Activated CD8-positive, alpha-beta memory T cell treated with anti-CD3 and anti-CD28 coated beads, Interleukin-2, amount 50 U/mL, for 1 hour (primary cell): ENCODE results near the gene HELZ2.
"Not testable (repeated sequence)": the region's sequence is repeated elsewhere in the genome, so short reads cannot be mapped to it uniquely, and the experiment has no call there.

Experiments
- DNase-seq: peaks from one replicate; pipeline ENCODE4 v3.0.0-alpha.2; 2020; ENCODE audit errors: extremely low read depth

Gene HELZ2, protein sequence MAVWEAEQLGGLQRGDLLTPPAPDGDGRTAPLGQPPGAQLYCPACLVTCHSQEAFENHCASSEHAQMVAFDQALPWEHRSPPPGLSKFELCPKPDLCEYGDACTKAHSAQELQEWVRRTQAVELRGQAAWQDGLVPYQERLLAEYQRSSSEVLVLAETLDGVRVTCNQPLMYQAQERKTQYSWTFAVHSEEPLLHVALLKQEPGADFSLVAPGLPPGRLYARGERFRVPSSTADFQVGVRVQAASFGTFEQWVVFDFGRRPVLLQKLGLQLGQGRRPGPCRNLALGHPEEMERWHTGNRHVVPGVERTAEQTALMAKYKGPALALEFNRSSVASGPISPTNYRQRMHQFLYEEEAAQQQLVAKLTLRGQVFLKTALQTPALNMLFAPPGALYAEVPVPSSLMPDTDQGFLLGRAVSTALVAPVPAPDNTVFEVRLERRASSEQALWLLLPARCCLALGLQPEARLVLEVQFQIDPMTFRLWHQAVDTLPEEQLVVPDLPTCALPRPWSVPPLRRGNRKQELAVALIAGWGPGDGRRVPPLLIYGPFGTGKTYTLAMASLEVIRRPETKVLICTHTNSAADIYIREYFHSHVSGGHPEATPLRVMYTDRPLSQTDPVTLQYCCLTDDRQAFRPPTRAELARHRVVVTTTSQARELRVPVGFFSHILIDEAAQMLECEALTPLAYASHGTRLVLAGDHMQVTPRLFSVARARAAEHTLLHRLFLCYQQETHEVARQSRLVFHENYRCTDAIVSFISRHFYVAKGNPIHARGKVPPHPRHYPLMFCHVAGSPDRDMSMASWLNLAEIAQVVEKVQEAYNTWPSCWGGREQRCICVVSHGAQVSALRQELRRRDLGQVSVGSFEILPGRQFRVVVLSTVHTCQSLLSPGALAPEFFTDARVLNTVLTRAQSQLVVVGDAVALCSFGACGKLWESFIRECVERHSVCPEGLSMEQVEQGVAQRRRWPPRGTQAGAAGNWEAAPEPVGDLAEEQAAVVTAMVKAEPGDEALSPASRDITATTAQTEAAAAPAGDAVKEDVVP (N-terminal part only)

DNA sequence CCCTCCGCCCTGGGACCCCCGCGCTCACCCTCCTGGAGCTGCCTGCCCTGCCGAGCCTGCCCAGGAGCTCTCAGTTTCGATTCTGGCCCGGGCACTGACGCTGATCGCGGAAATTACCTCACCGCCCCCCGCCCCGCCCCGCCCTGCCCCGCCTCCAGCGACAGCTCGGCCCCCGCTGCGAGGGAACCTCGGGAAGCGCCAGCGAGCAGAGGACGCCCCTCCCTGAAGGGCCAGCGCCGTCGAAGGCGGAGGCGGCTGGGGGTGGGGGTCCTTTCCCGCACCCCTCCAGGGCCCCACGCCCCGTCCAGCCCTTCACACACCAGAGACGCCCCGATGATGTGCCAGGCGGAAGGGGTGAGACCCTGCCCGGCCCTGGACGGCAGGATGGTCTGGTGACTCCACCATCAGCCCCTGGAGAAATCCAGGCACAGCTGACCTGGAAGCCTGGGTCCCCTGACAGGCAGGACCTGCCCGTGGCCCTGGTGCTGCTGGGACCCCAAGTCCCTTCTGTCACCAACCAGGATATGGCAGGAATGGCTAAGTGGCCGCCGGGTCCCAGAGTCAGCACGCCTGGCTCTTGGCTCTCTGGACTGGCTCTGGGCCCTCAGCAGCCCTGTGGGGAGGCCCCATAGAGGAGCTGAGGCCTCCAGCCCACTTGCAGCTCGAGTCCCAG, at the start of gene HELZ2:
TSS of gene HELZ2 (minus strand) at position 84 of the 673 bp plus-strand sequence. CDS start 1,854 bp downstream, outside the sequence.
- peak; percentile 29 for DNase-seq

DNA sequence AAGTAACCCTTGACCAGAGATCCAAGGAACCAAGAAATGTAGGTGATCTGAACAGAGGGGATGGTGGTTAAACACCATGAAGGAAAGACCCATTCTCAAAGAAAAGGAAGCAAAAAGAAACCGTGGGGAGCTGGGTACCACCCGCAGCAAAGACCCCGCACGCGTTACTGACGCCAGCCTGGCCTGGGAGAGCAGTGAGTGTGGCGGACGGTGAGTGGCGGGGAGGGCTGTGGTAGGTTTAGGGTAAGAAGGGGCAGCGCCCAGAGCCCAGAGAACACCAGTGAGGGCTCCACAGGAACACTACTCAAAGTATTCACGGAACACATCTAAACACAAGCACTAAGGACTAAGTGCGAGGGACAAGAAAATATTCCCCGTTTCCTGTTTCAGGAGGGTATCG, 48.7 kb upstream of the HELZ2 start:
- DNase-seq, result no peak

DNA sequence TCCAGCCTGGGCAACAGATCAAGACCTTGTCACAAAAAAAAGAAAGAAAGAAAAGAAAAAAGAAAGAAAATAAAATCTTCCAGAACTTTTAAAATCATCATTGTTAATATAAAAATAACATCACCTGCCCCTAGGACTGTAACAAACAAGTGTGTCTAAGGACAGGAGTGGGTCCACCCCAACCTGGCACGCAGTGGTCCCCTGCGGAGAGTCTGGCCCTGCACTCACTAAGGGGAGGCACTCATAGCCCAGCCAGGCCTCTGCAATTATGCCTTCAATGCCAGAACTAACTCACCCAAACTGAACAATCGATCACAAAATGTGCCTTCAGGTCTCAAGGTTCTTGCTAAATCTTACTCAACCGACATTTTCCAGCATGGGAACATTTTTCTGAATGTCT, 48.1 kb upstream of the HELZ2 start:
- no peak for DNase-seq

DNA sequence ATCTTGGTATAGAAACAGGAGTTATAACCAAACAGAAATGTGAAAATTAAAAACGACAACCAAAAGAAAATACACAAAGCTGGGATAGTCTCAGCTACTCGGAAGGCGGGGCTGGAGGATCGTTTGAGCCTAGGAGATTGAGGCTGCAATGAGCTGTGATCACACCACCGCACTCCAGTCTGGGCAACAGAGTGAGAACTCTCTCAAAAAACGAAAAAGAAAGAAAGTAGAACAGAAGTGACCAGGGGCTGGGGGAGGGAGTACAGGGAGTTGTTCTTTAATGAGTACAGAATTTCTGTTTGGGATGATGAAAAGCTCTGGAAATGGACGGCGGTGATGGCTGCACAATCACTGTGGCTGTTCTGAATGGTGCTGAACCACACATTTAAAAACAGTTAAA, 47.0 kb upstream of the HELZ2 start:
- DNase-seq, result no peak

GRCh38 chr20:63619505-63619904, 45.5 kb upstream of the HELZ2 start:
- no peak for DNase-seq

DNA sequence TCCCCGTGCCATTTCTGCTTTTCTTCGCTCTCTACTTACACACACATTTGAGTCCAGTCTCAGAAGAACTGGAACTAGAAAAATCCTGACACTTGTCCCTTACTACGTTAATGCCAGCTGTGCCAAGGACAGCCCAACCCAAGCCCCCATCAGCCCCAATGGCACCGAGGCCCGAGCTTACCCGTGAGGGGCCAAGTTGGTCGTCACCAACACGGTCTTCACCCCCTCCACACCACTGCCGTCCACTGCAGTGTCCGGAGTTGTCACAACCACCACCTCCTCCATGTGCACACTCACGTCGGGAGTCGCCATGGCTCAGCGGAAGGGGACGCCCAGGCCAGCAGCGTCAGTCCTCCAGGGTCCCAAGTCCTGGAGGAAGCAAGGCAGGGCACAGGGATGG, 45.0 kb upstream of the HELZ2 start:
- DNase-seq, result no peak

- no peak for DNase-seq
Observed at GRCh38 chr20:63618291-63618980, 44.4 kb upstream of the HELZ2 start.

GRCh38 chr20:63617876-63618265, 43.8 kb upstream of the HELZ2 start:
- no peak for DNase-seq

DNA sequence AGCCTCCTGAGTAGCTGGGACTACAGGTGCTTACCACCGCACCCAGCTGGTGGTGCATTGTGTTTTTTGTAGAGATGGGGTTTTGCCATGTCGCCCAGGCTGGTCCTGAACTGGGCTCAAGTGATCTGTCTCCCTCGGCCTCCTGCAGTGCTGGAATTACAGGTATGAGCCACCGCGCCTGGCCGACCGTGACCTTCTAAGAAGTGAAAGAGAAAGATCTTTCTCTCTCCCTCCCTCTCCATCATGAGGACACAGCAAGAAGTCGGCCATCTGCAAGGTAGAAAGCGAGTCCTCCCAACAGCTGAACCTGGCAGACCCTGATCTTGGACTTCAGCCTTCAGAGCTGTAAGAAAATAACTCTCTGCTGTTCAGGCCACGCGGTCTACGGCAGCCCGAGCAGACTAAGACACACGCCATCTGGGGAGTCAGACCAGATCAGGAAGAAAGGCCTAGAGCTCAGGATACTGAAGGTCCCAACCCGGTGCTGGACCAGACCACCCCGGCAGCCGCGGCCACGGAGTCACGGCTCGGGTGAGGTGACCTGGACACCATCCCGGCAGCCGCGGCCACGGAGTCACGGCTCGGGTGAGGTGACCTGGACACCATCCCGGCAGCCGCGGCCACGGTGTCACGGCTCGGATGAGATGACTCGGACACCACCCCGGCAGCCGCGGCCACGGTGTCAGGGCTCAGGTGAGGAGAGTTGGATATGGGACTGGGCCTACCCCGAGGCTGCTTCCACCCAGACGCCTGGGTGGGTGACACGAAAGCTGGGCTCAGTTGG, 43.2 kb upstream of the HELZ2 start:
- no peak for DNase-seq

DNA sequence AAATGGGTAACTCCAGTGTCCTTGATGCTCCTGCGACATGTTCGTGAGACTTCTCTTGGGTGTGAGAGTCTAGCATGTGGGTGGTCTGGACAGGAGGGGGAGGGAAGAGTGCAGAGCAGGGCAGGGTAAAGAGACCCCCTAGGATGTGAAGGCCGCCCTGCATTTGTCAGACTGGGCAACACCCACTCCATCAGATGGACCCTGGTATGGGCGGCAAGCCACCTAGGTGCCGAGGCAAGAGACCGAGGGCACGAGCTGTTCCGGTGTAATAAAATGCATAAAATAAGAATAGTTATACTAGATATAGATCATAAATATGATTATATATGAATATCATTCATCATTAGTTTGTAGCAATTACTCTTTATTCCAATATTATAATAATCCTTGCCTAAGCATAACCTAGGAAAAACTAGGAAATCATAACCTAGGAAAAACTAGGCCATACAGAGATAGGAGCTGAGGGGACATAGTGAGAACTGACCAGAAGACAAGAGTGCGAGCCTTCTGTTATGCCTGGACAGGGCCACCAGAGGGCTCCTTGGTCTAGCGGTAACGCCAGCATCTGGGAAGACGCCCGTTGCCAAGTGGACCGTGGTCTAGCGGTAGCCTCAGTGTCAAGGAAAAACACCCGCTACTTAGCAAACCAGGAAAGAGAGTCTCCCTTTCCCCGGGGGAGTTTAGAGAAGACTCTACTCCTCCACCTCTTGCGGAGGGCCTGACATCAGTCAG, 40.0 kb upstream of the HELZ2 start:
- DNase-seq, result not testable (repeated sequence)

- DNase-seq, result no peak
Observed at GRCh38 chr20:63612276-63612931, 38.4 kb upstream of the HELZ2 start.

DNA sequence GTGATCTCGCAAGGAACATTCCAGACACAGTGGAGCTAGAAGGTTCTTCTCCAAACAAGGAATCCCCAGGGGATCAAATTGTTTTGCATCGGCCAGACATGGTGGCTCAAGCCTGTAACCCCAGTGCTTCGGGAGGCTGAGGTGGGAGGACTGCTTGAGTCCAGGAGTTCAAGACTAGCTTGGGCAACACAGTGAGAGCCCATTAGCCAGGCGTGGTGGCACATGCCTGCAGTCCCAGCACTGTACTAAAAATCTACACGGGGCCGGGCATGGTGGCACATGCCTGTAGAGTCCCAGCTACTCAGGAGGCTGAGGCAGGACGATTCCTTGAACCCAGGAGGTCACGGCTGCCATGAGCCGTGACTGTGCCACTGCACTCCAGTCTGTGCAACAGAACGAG, 37.6 kb upstream of the HELZ2 start:
- DNase-seq, result no peak

DNA sequence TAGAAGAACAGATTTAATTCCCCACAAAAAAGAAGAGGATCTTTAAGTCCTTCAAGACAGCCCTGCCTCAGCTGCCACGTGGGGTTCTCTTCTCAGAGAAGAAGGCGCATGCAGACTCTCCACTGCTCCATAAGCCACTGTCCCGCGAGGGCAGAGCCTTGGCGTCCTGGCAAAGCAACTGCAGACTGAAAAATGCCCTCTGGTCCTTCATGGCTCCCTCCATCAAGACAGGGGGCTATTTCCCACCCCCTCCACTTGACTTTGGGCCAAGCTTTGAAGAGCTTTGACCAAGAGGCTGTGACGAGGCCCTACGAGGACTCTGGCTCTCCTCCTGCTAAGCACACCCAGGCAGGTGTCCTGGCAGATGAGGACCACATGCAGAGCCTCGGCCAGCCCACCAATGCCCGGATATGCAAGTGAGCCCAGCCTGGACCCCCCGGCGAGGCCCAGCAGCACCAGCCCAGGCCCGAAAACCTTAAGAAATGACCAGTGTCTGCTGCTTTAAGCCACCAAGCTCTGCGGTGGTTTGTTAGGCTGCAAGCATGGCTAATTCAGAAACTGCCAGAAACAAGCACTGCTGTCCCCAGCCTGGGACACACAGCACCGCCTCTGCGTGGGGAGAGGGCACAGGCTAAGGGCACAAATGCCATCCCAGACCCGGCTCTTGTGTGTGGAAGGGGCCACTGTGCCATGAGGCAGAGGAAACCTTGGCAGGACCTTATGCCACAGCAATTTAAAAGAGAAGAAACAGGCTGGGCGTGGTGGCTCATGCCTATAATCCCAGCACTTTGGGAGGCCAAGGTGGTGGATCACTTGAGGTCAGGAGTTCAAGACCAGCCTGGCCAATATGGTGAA, 36.8 kb upstream of the HELZ2 start:
- no peak for DNase-seq

DNA sequence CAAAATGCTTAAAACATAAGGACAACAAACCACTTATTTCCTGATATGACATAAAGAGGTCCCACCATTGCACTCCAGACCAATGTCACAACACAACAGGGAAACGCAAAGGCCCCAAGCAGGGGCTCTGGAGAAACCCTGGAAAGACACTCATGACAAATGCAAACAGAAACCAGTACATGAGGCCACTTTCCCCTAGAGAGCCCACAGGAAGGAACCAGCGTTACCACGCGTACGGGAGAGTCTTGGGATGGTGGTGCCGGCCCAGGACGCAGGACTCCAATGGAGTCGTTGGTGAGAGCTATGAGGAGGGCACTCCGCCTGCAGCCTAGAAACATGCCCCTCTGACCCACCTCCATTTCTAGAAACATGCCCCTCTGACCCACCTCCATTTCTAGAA, 32.6 kb upstream of the HELZ2 start:
- DNase-seq, result no peak

DNA sequence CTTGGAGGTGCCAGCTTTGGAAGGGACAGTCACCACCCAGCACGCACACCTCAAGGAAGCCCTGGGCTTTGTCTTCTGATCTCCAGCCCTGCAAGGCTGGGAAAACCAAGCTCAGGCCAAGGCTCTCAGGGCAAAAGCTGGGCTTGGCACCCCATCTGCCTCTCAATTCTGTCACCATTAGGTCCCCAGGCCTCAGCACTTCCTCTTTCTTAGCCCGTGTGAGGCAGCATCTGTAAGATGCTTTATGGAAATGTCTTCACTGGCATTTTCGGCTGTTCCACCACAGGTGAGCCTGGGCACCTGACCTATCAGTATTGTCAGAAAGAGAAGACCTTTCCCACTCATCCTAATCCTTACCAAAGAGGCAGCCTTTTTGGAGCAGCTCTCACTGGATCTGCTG, 28.3 kb upstream of the HELZ2 start:
- DNase-seq, result no peak

DNA sequence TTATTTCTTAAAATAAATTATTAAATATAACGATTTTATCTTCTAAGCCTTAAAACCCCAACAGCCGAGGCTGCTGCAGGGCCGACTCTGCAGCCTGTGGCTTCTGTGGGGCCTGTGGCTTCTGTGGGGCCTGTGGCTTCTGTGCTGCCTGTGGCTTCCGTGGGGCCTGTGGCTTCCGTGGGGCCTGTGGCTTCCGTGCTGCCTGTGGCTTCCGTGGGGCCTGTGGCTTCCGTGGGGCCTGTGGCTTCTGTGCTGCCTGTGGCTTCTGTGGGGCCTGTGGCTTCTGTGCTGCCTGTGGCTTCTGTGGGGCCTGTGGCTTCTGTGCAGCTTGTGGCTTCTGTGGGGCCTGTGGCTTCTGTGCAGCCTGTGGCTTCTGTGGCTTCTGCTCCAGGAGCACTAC, 27.6 kb upstream of the HELZ2 start:
- DNase-seq, result not testable (repeated sequence)

DNA sequence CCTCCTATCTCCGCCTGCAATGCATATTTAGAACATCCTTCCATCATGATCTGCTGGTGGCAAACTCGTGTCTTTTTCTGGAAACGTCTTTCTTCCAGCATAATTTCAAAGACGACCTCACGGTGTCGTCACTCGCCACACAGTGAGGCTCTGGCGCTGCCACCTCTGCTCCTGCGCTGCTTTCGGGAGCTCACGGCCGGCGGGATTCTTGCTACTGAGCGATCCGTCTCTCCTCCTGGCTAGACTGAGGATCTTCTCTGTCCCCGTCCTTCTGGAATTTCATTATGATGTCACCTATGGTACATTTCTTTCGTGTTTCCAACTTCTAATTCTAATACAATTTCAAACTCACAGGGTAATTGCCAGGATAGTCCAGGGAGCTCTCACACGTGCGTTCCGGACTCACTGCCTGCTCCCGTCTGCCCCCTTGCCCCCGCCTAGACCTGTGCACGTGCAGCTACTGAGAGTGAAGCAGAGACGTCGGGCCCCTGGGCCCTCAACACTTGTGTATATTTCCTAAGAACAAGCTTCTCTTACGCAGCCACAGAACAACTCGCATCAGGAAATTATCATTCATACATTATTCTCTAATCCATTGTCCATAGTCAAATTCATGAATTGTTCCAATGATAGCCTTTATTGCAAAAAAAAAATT, 25.5 kb upstream of the HELZ2 start:
- no peak for DNase-seq
